BJ (cell line): ENCODE data around the gene LRP8. TPM values are rescaled to one million over a fixed set of nuclear protein-coding genes. Genes with fewer than 3 reads are reported as not detected.
"Not testable (repeated sequence)": the region's sequence is repeated elsewhere in the genome, so short reads cannot be mapped to it uniquely, and the experiment has no call there.

Experiments
- CTCF ChIA-PET: fragments of 350-600 bp; formaldehyde crosslinking; extraction: SDS; loops from one replicate; lab custom pipeline; 2021; ENCODE audit warnings: antibody characterized with exemption, inconsistent platforms; lab: Yijun Ruan, JAX
- POLR2A ChIA-PET: fragments of 300-600 bp; sonication (Branson Sonifier 250); formaldehyde crosslinking; extraction: SDS; loops from one replicate; lab custom pipeline; 2021; ENCODE audit warnings: antibody characterized with exemption; lab: Charles Lee
- DNase-seq: peaks from one replicate; pipeline ENCODE4 v3.0.0-alpha.2; 2011; ENCODE audit warnings: low read depth
- H3K27me3 ChIP-seq: 2 replicates; pipeline ENCODE4 v1.6.0; 2011; ENCODE audit warnings: low read length; ENCODE audit not compliant: control insufficient read depth, insufficient read depth
- H3K36me3 ChIP-seq: 2 replicates; pipeline ENCODE4 v1.5.1; 2011; ENCODE audit warnings: low read length; ENCODE audit not compliant: control insufficient read depth, insufficient read depth
- H3K4me3 ChIP-seq: 2 replicates; pipeline ENCODE4 v1.5.1; 2011; ENCODE audit warnings: low read depth, mild to moderate bottlenecking, control low read depth, low read length
- polyA plus RNA-seq: library from polyadenylated mRNA; depleted of rRNA; stranded (reverse); fragments of >200 nt; gene quantifications from 2 replicates; pipeline ENCODE4 v1.2.3, GENCODE V29; 2011
- TF ChIP-seq, protein P1 (sequence below): IDR thresholded peaks from 2 replicates; pipeline ENCODE4 v1.5.1; 2011; ENCODE audit warnings: low read depth, mild to moderate bottlenecking, control low read depth, inconsistent platforms, low read length, moderate library complexity; ENCODE audit not compliant: insufficient read depth

The LRP8 gene
- polyA plus RNA-seq, 1 experiment: 18.2 TPM

DNA sequence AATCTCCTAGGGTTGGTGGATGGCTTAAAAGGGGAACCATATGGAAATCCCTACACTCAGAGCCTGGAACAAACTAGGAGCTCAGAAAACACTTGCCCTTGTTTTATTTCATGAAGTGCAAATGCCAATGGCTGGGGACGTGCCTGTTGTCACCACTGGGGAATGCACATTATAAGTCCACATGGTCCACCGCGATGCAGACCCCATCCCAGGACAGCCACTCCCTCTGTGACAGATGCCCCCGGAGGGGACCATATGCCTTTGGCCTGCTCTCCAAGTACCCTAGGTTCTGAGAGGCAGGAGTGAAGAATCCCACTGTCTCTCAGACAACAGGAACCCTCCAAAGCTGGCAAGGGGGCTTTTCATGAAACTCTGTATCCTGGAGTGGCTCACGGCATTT lies 42.3 kb downstream of the LRP8 start:
- ChIA-PET POLR2A (no interaction called here), CTCF (interaction anchor here (3.7 to 3.9 kb wide), 2 partner anchors 8 to 107 kb away, joined by 19 to 25 read pairs; no protein-coding TSS in a partner anchor)
- Histone ChIP-seq H3K4me3 (no peak overlapping the region), H3K36me3 (no peaks in the 10 kb centered on the region; the same call in 1 of the 2 replicates), H3K27me3 (no peaks in the 10 kb centered on the region)
- DNase-seq: no peak
- TF ChIP-seq, protein P1, sequence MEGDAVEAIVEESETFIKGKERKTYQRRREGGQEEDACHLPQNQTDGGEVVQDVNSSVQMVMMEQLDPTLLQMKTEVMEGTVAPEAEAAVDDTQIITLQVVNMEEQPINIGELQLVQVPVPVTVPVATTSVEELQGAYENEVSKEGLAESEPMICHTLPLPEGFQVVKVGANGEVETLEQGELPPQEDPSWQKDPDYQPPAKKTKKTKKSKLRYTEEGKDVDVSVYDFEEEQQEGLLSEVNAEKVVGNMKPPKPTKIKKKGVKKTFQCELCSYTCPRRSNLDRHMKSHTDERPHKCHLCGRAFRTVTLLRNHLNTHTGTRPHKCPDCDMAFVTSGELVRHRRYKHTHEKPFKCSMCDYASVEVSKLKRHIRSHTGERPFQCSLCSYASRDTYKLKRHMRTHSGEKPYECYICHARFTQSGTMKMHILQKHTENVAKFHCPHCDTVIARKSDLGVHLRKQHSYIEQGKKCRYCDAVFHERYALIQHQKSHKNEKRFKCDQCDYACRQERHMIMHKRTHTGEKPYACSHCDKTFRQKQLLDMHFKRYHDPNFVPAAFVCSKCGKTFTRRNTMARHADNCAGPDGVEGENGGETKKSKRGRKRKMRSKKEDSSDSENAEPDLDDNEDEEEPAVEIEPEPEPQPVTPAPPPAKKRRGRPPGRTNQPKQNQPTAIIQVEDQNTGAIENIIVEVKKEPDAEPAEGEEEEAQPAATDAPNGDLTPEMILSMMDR: no peak

DNA sequence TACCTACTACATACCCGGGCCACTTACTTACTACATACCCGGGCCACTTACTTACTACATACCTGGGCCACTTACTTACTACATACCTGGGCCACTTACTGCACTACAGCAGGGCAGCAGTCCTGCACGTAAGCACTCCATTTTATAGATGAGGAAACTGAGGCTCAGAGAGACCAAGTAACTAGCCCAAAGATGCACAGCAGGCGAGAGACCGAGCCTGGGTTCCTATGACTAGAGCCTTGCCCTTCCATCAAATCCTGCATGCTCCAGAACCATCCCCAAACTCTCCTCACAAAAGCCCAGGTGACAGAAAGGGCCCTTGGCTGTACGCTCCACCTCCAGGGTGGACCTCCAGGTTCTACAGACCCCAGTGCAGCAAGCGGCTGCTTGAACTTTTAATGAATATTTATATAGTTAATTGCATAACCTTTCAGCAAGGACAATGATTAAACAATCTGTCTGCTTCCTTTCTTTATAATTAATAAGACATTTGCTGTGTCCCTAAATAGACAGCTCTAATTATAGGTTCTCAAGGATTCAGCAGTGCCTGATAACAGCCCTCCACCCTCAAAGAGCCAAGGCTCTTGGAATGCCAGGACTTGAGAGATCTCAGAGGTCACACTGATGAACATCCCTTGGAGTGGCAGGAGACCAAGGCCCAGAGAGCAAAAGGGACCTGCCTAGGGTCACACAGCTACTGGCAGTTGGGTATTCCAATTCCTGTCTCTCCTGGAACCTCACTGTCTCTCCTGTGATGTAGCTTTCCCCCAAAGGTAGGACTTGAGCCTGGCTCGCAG lies 43.4 kb downstream of the LRP8 start:
- TF ChIP-seq, protein P1: no peak
- Histone ChIP-seq H3K4me3 (no peak overlapping the region), H3K36me3 (peaks cover 2% of the 10 kb centered on the region), H3K27me3 (no peaks in the 10 kb centered on the region)
- POLR2A ChIA-PET: no interaction called here
- no peak for DNase-seq
- CTCF ChIA-PET: no interaction called here

- POLR2A ChIA-PET, CTCF ChIA-PET: not testable (repeated sequence)
Measured at GRCh38 chr1:53283156-53283555, 44.7 kb downstream of the LRP8 start.

DNA sequence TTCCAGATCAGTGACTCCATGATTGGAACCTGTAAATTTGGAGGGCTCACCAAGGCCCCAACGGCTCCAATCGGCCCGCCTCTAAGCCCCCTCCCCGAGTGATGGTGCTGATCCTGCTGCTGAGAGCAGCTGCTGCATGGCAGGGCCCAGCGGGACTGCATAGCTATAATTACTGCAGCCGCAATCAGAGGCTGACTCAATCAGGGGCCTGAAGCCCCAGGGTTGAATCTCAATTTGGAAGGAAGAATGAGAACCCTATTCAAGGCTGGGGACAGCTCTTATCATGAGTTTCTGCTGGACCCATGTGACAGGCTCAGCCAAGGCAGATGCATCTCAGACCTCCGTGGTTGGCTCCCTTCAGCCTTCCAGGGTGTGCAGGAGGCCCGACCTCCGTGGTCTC lies 46.7 kb downstream of the LRP8 start:
- Histone ChIP-seq H3K27me3 (no peaks in the 10 kb centered on the region), H3K36me3 (peaks cover 2% of the 10 kb centered on the region), H3K4me3 (no peak overlapping the region)
- CTCF ChIA-PET: interaction anchor here (1.9 to 4.1 kb wide), 2 partner anchors 112 to 117 kb away, joined by 11 to 60 read pairs; no protein-coding TSS in a partner anchor
- POLR2A ChIA-PET: no interaction called here
- TF ChIP-seq, protein P1: no peak
- no peak for DNase-seq

More at GRCh38 chr1:53283156-53283555, 44.7 kb downstream of the LRP8 start:
- not testable (repeated sequence) for H3K27me3 ChIP-seq, DNase-seq, H3K4me3 ChIP-seq, H3K36me3 ChIP-seq

- CTCF ChIA-PET: interaction anchor here (1.1 to 4.1 kb wide), 5 partner anchors 8 to 391 kb away, joined by 3 to 60 read pairs (median 3); no protein-coding TSS in a partner anchor
- Histone ChIP-seq H3K36me3 (peaks cover 2% of the 10 kb centered on the region), H3K27me3 (no peaks in the 10 kb centered on the region), H3K4me3 (no peak overlapping the region)
- DNase-seq: no peak
- TF ChIP-seq, protein P1: no peak
- POLR2A ChIA-PET: no interaction called here
Measured at GRCh38 chr1:53280496-53280895, 47.4 kb downstream of the LRP8 start.
